Inflammatory macrophage (primary cell): ENCODE measurements around the gene CAVIN2.

Experiments used
- DNase-seq, 2 donors: peaks; one replicate each; pipeline ENCODE4 v3.0.0-alpha.2; 2020 to 2022

The CAVIN2 gene

DNA sequence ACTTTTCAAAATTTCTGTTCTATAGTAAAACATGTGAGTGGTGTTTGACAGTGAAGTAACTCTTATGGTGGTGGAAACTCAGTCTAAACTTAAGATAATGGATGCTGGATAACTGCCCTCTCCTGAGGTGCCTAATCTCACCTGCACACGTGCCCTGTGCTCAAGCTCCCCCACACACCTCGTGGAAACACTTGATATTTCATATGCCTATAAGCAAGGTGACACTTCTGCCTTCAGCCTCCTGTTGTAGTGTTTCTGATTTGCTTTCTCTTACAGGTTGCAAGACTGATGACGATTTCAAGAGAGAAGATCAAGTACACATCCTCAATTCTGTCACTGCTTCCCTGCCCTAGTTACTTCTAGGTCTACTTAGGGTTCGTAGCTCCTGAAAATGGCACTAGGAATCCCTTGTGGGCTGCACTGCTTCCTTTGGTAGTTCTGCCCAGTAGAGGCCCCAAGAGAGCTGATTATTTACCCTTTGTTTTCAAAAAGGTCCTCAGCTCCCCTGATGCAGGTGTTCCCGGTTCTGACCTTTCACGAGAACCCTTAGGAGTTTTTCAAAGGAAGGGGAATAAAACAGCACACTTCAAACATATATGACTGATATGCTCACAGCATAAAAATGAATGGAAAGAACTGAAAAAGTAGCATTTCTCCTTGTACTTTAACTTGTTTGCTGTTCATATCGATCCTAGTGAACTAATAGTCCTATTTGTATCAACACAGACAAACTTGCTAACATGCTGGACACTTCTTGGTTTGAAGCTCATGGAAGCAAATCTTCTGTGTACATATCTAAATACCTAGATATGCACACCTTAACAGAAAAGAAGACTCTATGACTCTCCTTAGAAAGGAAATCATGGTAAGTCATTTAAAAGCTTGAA lies 6.7 kb downstream of the CAVIN2 start:
- DNase-seq: no peak

DNA sequence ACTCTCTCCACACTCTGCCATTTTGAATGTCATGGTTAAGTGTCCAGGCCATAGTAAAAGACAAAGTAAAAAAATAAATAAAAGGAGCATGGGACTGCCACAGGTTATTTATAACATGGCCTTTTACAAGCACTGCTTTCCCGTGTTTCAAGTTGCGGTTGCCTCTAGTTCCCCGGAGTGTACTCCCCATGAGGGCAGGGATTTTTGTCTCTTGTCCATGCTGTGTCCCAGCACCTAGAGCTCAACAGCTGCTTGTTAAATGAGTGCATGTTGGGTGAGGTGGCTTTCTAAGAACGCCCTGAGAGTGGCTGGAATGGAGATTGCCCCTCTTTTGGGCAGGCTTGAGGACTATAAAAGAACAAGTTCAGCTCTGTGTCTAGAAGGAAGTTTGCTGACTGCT lies 8.4 kb downstream of the CAVIN2 start:
- no peak for DNase-seq

DNA sequence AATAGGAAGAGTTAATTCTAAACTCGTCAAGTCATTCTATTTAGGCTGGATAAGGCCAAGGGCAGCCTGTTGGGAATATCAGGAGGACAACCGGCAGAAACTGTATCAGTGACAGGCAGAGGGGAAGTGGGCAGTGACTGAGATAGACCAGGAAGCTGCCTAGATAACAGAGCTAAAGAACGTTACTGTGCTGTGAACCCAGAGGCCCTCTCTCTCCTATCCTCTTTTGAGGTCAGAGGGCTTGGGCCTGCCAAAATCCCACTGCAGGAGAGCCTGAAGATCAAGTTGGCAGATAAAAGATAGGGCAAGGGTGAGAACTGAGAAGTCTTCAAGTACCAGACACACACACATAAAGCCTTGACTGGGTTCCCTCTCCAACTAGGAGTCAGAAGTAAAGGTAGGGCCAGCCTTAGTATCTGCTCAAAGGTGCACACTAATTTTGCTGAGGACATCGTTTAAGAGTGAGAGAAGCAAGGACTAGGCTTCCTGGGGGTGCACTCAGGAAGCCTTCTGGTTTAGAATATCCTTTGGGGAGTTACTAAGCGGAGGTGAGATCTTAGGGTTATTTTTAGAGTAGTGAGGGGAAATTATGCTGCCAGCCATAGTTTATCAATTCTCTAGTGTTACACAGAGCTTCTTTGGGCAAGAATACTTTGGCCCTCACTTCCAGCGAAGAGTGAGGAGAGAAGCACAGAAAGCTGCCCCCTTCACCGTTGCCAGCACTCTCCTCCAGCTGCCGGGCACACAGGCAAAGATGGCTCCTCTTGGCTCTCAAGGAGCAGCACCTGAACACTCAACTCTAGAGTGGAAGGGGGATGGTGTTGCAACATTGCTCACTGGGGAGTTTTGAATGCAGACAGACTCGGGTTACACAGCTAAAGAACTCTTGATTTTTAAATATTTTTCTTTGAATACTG lies 9.8 kb downstream of the CAVIN2 start:
- no peak for DNase-seq

GRCh38 chr2:191836471-191836852 lies 10.4 kb downstream of the CAVIN2 start:
- DNase-seq: no peak

DNA sequence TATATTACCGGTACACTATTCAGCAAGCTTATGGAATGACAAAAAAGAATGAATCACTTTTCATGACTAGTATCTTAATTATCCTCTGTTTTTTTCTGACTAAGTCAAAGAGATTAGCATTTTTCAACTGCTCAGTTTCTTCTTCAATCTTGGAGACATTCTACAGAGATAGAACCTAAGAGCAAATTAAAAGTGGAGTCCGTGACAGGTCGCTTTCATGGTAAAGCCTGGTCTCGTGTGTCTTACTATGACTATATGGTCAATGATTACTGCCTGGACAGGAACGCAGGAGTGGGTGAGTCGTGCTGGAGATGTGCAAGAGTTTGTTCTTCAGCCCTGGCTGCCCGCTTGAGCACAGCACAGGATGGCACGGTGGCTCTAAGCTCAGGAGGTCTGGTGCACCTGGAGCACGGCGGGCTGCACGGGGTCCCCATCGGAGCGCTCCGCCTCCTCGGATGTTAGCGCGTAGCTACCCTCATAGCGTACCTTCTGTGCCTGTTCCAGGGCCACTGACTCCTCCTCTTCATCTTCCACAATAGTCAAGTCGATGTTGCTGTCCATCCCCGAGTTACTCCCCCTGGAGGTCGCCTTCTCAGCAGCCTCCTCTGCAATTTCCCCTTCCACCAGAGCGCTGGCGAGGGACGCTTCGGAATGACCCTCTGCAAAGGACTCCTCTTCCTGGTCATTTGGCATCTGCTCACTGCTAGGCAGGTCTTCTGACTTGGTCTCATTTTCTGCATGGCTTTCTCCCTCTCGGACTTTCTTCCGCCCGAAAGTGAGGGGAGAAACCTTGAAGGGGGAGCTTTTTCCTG lies 11.1 kb downstream of the CAVIN2 start:
- DNase-seq: no peak

DNA sequence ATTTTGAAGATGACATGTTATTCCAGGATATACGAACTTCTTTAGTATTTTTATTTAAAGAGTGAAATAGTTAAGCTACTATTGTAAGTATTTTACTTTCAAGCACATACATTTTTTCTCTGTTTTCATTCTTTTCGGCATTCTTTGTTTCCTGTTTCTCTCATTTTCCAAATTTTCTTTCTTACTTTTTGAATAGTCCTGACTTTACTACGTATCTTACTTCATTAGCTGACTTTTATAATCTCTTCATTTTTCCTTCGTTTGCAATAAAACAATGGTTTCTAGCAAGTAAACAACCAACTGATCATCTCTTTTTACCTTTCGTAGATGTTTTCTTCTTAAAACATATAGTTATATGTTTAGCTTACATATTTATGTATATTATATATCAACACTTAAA lies 11.8 kb downstream of the CAVIN2 start:
- no peak for DNase-seq

DNA sequence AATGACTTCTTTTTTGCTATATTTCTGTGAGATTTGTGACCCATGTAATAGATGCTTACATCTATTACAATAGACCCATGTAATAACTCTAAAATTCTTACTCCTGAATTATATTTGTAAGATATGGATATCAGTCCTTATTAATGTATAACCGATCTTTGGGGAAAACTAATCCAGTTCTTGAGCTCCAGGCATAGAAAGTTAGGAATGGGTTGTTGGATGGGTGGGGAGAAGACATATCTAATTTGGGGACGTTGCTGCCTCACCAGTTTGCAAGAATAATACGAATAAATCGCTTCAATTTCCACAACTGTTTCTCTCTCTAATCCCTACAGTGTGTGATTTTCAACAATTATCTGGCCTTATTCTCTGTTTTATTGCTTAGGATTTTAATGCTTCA lies 13.5 kb downstream of the CAVIN2 start:
- no peak for DNase-seq

GRCh38 chr2:191832668-191833067 lies 14.2 kb downstream of the CAVIN2 start:
- no peak for DNase-seq

DNA sequence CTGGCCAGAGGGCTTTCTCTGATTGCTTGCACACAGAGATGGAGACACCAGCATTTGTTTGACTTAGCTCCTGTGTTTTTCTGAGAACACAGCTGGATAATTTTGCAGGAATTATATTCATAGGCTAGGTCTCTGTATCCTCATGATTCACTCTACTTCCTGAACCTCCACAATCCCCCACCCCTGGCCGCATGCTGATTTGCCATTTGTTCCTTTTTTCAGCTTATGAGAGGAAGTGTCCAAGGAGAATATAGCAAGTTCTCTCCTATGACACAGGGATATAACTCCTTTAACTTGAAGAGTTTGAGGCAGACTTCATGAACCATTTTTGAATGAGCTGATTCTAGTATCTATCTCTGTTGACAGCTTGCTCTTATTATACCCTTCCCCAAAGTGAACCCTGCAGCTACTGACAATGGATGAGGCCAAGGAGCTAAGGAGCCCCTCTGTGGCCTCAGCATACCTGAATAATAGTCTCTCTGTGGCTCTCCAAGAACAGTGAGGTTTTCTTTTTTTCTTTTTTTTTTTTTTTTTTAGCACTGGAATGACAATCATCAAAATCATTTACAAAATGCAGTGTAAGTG lies 15.4 kb downstream of the CAVIN2 start:
- peak; percentile 50 to 57 for DNase-seq

GRCh38 chr2:191824398-191824797 lies 22.5 kb downstream of the CAVIN2 start:
- peak in 1 of 2 donors; percentile 34 for DNase-seq

DNA sequence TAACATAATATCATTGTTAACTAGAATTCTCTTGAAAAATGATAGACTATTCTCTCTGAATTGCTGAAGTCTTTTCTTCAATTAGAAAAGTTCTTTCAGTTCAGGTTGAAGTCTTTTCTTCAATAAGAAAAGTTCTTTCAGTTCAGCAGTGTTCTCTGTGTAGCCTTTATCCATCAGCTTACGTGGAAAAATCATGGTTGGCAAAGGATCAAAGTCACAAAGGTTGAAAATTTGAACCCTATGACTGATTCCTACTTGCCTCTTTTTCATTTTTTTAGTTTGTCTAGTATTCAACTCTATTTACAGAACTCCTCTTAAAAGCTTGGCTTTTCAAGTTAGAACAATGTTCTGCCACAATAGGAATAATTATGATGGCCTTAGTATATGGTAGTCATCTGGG lies 25.8 kb downstream of the CAVIN2 start:
- DNase-seq: no peak

DNA sequence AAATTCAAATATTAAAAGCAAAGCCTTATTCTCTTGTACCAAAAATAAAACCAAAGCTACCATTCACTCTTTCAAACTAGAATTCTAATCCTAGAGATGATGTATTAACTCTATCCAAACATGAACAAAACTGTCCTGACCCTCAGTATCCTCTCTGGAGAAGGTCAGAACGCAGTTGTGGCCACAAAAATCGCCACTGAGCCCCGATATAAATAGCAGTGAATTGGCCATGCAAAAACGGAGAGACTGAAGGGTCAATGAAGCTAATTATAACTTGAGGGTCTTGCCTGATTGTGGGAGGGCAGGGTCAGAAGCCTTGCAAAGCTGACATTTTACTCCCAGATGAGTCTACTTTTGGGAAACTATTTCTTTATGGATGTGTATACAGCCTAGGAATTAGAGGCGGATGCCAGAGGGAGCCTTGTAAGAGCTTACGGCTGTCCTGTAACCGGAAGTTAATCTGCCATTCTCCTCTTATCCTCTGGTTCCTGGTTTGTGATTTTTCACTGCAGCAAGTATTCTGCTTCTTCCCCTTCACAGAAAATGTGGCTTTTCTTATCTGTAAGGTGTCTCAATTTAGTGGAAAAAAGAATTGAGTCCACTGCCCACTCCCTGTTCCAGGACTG lies 28.1 kb downstream of the CAVIN2 start:
- DNase-seq: peak; percentile 21 to 31

DNA sequence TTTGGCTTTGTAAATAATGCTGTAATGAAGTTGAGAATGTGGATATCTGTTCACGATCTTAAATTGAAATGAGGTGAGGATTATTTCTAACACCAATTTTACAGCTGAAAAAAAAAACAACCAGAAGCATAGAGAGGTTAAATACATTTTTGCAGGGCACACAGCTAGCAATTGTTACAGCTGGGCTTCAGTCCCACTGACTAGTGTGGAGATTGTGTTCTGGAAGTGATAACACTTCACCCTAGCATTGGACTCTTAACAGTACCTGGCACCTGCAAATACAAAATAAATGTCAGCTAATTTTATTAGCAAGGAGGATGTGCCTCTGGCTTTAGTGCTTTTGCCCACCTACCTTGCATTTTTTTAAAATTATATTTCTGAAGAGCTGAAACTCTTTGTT lies 28.8 kb downstream of the CAVIN2 start:
- no peak for DNase-seq

- no peak for DNase-seq
Observed at GRCh38 chr2:191815010-191815409, 31.9 kb downstream of the CAVIN2 start.

DNA sequence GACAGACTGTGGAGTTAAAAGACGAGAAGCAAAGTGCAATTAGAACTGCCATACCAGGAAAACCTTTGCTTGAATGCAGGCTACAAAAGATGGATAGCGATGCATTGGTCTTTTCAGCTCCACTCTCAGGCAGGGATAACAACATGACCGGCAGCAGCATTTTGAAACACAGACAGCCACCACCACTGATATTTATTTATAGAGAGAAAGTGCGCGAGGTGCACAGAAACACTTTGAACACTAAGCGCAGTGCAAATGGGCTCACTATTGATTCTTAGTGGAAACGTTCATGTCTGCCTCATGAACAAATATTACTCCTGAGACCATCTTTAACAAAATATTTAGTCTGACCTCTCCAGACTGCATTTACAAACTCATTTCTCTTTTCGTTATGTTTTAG lies 32.9 kb downstream of the CAVIN2 start:
- DNase-seq: no peak

GRCh38 chr2:191811807-191812602 lies 34.9 kb downstream of the CAVIN2 start:
- peak; percentile 69 to 70 for DNase-seq

GRCh38 chr2:191806396-191806795 lies 40.5 kb downstream of the CAVIN2 start:
- no peak for DNase-seq

DNA sequence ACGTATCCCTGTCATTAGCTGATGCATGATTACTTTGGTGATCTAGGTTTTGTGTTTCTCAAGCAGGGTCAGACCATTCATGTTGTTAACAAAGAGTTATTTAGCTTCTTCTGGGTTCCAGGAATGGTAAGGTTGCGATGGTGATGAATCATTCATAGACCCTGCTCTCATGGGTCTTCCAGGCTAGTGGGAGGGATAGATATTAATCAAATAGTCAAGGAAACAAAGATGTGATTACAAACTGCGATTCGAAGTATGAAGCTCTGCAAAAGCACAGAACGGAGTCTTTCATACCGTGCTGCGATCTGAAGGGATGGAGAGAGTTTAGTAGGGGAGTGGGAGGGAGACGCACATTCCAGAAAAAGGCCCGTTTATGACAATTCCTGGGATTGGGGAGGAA lies 42.1 kb downstream of the CAVIN2 start:
- DNase-seq: no peak

- no peak for DNase-seq
Observed at GRCh38 chr2:191803007-191803406, 43.9 kb downstream of the CAVIN2 start.

DNA sequence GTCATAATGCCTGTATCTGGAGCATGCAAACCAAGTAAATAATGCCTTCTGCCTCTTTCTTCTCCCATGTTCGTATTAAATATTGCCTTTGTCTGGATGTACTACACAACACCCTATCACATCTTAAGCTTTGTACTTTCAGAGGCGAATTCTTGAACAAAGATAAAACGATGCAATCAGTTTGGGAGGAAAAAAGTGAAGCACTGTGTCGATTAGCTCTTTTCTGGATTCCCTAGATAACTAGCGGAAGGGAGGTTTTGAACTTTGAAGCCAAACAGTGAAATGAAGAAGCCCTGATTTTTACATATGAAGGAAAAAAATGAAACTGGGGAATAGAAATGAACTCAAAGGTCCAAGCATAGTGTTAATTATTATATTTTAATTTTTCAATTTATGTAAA lies 44.7 kb downstream of the CAVIN2 start:
- no peak for DNase-seq

- no peak for DNase-seq
Observed at GRCh38 chr2:191800874-191801273, 46.0 kb downstream of the CAVIN2 start.
